SK-N-MC (cell line): ENCODE measurements around the gene NRXN3.

Experiments
- DNase-seq: peaks from one replicate; pipeline ENCODE4 v3.0.0-alpha.2; 2011; ENCODE audit warnings: low read depth, low spot score
- H3K27ac ChIP-seq: fragments of 200-600 bp; sonication (generic); 2 replicates; pipeline ENCODE4 v1.5.1; 2016; ENCODE audit warnings: mixed run types
- H3K36me3 ChIP-seq: fragments of 200-600 bp; sonication (generic); 2 replicates; pipeline ENCODE4 v1.6.1; 2017; ENCODE audit warnings: antibody characterized with exemption, low read length, mixed read lengths; ENCODE audit not compliant: insufficient read depth
- H3K4me3 ChIP-seq: fragments of 200-600 bp; sonication (generic); 2 replicates; pipeline ENCODE4 v1.5.1; 2016
- H3K9ac ChIP-seq: fragments of 200-600 bp; sonication (generic); 2 replicates; pipeline ENCODE4 v1.8.0; 2017; ENCODE audit warnings: mixed run types, mixed read lengths; ENCODE audit not compliant: insufficient read length
- H3K9me3 ChIP-seq: fragments of 200-600 bp; sonication (generic); 2 replicates; pipeline ENCODE4 v1.6.1; 2017; ENCODE audit warnings: low read depth, mild to moderate bottlenecking, antibody characterized with exemption, low read length, moderate library complexity, mixed read lengths
- EZH2 ChIP-seq: fragments of 200-600 bp; sonication (generic); IDR thresholded peaks from one replicate; pipeline ENCODE4 v1.6.1; 2017; ENCODE audit warnings: antibody characterized with exemption
- FOXP2 ChIP-seq: optimal IDR thresholded peaks from 2 replicates; pipeline ENCODE3; 2011; ENCODE audit warnings: mild to moderate bottlenecking, moderate library complexity; ENCODE audit not compliant: insufficient read depth; ENCODE audit errors: extremely low read length, control extremely low read depth
- POLR2AphosphoS5 ChIP-seq: IDR thresholded peaks from 2 replicates; pipeline ENCODE4 v1.6.1; 2012; ENCODE audit warnings: mild to moderate bottlenecking, low read depth, low read length, borderline replicate concordance

The NRXN3 gene

GRCh38 chr14:78904094-78904493, 733.9 kb downstream of the NRXN3 start:
- H3K9ac ChIP-seq: no peak overlapping the region
- no peak overlapping the region for H3K27ac ChIP-seq
- no peak for DNase-seq
- no peaks in the 10 kb centered on the region for H3K9me3 ChIP-seq
- H3K4me3 ChIP-seq: no peak overlapping the region
- TF ChIP-seq POLR2AphosphoS5 (no peak), EZH2 (no peak), FOXP2 (no peak)
- H3K36me3 ChIP-seq: no peaks in the 10 kb centered on the region

GRCh38 chr14:78917462-78917861, 747.3 kb downstream of the NRXN3 start:
- no peak overlapping the region for H3K9ac ChIP-seq
- no peak for DNase-seq
- no peaks in the 10 kb centered on the region for H3K36me3 ChIP-seq
- H3K27ac ChIP-seq: no peak overlapping the region
- TF ChIP-seq POLR2AphosphoS5 (no peak), EZH2 (no peak), FOXP2 (no peak)
- no peaks in the 10 kb centered on the region for H3K9me3 ChIP-seq
- no peak overlapping the region for H3K4me3 ChIP-seq

GRCh38 chr14:78921856-78922255, 751.7 kb downstream of the NRXN3 start:
- H3K27ac ChIP-seq: no peak overlapping the region
- H3K9ac ChIP-seq: no peak overlapping the region
- no peaks in the 10 kb centered on the region for H3K9me3 ChIP-seq
- H3K36me3 ChIP-seq: no peaks in the 10 kb centered on the region
- TF ChIP-seq EZH2 (no peak), POLR2AphosphoS5 (no peak), FOXP2 (no peak)
- no peak for DNase-seq
- H3K4me3 ChIP-seq: no peak overlapping the region

GRCh38 chr14:78927261-78927660, 757.1 kb downstream of the NRXN3 start:
- no peak for DNase-seq
- Histone ChIP-seq H3K36me3 (no peaks in the 10 kb centered on the region), H3K4me3 (no peak overlapping the region), H3K9me3 (no peaks in the 10 kb centered on the region), H3K27ac (no peak overlapping the region), H3K9ac (no peak overlapping the region)
- no peak for TF ChIP-seq FOXP2
- TF ChIP-seq POLR2AphosphoS5: no peak
- no peak for TF ChIP-seq EZH2

GRCh38 chr14:78933166-78933565, 763.0 kb downstream of the NRXN3 start:
- Histone ChIP-seq H3K4me3 (no peak overlapping the region), H3K27ac (no peak overlapping the region), H3K9ac (no peak overlapping the region), H3K36me3 (no peaks in the 10 kb centered on the region), H3K9me3 (no peaks in the 10 kb centered on the region)
- TF ChIP-seq EZH2: no peak
- no peak for TF ChIP-seq FOXP2
- DNase-seq: no peak

GRCh38 chr14:78933948-78934524, 763.9 kb downstream of the NRXN3 start:
- no peak overlapping the region for H3K4me3 ChIP-seq
- no peak overlapping the region for H3K27ac ChIP-seq
- H3K9ac ChIP-seq: no peak overlapping the region
- no peaks in the 10 kb centered on the region for H3K36me3 ChIP-seq
- no peak for TF ChIP-seq FOXP2
- no peak for TF ChIP-seq EZH2
- no peaks in the 10 kb centered on the region for H3K9me3 ChIP-seq
- no peak for DNase-seq

- DNase-seq: no peak
- no peak for TF ChIP-seq FOXP2
- no peak overlapping the region for H3K9ac ChIP-seq
- no peak overlapping the region for H3K27ac ChIP-seq
- H3K9me3 ChIP-seq: no peaks in the 10 kb centered on the region
- H3K4me3 ChIP-seq: no peak overlapping the region
- no peaks in the 10 kb centered on the region for H3K36me3 ChIP-seq
Measured at GRCh38 chr14:78946949-78947348, 776.8 kb downstream of the NRXN3 start.

- no peak for DNase-seq
Measured at GRCh38 chr14:78947681-78948080, 777.5 kb downstream of the NRXN3 start.

GRCh38 chr14:78950649-78951048, 780.5 kb downstream of the NRXN3 start:
- Histone ChIP-seq H3K36me3 (no peaks in the 10 kb centered on the region), H3K27ac (no peak overlapping the region), H3K9me3 (no peaks in the 10 kb centered on the region), H3K9ac (no peak overlapping the region), H3K4me3 (no peak overlapping the region)
- no peak for TF ChIP-seq POLR2AphosphoS5
- no peak for TF ChIP-seq FOXP2
- TF ChIP-seq EZH2: no peak
- no peak for DNase-seq

More at GRCh38 chr14:78947681-78948080, 777.5 kb downstream of the NRXN3 start:
- Histone ChIP-seq H3K27ac (no peak overlapping the region), H3K36me3 (no peaks in the 10 kb centered on the region), H3K4me3 (no peak overlapping the region), H3K9ac (no peak overlapping the region), H3K9me3 (no peaks in the 10 kb centered on the region)
- TF ChIP-seq FOXP2: no peak
- TF ChIP-seq EZH2: no peak
- no peak for TF ChIP-seq POLR2AphosphoS5
